ENCODE results near the gene MOXD1.
"Not testable (repeated sequence)": the region's sequence is repeated elsewhere in the genome, so short reads cannot be mapped to it uniquely, and the experiment has no call there.

MOXD1 gene

DNA sequence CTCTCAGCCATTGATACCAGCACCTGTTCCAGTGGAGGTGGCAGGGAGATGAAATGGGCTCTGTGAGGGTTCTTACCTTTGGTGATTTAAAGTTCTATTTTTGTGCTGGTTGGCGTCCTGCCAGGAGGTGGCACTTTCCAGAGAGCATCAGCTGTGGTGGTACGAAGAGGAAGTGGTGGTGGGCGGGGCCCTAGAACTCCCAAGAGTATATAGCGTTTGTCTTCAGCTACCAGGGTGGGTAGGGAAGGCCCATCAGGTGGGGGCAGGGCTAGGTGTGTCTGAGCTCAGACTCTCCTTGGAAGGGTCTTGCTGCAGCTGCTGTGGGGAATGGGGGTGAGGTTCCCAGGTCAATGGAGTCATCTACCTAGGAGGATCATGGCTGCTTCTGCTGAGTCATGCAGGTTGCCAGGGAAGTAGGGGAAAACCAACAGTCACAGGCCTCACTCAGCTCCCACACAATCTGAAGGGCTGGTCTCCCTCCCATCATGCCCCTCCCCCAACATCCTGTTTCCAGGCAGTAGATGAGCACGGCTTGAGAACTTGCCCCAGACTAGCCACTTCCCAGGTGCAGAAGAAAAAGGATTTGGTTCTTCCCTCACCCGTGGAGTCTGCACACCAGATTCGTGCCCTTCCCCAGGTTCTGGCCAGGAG is 46.6 kb downstream of the MOXD1 start:
- peak in 1 of 2 donors; percentile 10 for DNase-seq (ENCODE audit: low read depth in 2 of 2)

DNA sequence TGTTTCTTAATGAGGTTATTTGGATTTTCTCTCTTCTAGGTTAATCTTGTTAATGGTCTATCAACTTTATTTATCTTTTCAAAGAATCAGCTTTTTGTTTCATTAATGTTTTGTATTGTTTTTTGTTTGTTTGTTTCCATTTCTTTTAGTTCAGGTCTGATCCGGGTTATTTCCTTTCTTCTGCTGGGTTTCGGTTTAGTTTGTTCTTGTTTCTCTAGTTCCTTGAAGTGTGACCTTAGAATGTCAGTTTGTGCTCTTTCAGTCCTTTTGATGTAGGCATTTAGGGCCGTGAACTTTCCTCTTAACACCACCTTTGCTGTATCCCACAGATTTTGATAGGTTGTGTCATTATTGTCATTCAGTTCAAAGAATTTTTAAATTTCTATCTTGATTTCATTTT is 49.3 kb downstream of the MOXD1 start:
- DNase-seq (ENCODE audit: low read depth in 2 of 2) = not testable (repeated sequence)

DNA sequence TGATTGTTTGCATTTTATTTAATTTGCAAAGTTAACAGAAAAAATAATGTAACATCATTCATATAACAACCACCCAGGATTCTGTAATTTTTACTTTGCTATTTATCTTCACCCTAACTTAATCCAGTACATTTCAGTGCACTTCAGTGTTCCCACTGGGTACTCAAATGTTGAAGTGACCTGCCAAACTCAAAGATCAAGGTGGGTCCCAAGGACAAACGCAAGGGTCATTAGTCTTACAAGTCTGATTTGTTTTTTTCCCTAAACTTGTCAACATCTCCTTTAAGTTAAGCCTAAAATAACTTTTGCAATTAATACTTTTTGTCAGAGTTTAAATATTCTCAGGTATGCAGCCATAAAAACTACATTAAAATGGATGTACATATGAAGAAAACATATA is 53.0 kb downstream of the MOXD1 start:
- DNase-seq (ENCODE audit: low read depth in 2 of 2) = no peak

DNA sequence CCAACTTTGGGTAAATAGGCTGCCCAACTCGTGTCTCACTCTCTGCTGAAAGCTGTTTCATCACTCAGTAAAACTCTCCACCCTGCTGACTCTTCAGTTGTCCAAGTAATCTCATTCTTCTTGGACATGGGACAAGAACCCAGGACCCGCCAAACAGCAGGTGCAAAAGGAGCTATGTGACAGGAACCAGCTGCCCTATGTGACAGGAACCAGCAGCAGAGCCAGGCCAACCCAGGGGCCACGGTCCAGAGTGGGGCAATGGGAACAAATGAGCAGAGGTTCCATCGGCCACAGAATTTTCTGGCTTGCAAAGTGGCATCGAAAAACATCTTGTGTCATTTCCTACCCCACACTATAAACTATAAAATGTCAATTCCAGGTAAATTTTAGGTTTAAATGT is 56.5 kb downstream of the MOXD1 start:
- DNase-seq (ENCODE audit: low read depth in 2 of 2) = no peak

DNA sequence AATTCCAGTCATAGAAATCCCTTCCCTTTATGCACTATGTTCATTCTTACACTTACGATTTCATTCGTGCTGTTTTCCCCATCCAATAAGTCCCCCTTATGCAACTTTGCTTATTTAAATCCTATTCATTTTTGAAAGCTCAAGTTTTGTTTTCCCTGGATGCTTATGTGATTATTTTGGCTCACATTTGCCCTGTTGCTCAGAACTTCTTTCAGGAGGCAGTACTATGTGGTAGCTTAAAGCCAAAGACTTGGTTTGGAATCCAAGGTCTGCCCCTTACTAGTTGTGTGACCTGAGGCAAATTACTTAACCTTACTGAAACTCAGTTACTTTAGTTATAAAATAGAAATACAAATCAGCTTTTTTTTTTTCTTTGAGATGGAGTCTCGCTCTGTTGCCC is 59.6 kb downstream of the MOXD1 start:
- no peak for DNase-seq (ENCODE audit: low read depth in 2 of 2)

DNA sequence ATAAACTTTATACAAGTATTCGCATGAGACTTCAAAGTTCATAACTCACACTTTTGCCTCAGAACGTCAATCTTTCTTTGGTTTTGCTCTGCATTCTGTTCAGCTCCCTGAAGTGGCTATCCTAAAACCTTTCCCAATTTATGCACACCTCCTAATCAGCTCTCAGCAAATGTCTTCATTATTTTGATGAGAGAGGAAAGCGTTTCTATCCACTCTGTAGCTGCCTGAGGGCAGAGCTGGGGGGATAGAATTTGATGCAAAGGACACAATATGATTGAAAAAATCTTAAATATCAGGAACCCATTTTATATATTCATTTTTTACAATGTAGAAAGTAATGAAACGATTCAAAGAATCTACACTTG is 66.8 kb downstream of the MOXD1 start:
- DNase-seq (ENCODE audit: low read depth in 2 of 2) = no peak

DNA sequence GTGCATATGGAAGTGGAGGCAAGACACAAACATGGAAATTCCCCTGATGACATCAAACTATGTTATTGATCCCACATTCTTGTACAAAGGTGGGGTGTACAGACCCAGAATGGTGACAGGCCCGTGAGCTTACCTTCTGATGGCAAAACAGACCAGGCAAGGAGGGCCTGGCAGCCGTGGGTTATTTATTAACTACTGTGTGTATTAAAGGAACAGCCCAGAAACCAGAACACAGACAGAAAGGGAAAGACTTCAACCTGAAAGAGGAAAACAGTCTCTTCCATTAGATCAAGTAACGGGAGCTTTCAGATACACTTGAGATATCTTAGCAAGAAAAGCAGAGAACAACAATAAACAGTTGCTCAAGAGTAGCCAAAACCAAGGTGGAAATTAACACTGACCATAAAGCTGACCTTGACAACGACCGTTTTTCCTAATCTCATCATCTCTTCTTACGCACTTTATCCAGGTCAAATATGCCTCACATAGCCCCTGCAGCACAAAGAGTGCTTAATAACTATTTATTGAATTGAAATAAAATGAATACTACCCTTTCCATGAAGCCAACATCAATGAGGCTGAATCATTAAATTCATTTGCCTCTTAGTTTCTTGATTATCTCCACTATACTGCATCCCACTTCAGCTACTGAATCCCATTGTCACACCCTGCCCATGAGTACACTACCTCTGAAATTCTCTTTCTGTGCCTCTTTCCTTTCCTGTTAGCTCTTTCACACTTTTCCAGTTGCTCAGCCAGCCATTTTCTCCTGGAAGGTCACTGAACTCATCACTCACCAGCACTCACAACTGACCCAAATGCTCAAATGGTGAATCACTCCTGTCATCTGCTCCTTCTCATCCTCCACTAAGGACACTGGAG is 67.4 kb downstream of the MOXD1 start:
- DNase-seq (ENCODE audit: low read depth in 2 of 2) = no peak

DNA sequence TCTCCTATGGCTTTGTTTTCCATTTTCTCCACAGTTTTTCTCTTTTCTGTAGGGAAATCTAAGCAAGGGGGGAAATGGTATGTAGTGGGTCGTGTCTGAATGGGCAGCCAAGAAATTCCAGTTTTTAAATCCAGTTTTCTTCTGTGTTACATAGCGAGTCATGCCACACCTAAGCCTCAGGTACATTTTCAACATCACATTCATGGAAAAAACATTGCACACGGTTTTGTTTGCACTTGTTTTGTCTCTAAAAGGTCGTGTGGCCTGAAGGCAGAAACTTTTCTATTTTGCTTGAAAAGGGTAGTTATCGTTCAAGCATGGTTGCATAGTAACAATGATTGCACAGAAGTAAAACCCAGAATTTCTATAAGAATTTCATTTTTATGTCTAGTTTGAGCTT is 70.5 kb downstream of the MOXD1 start:
- DNase-seq (ENCODE audit: low read depth in 2 of 2) = no peak

DNA sequence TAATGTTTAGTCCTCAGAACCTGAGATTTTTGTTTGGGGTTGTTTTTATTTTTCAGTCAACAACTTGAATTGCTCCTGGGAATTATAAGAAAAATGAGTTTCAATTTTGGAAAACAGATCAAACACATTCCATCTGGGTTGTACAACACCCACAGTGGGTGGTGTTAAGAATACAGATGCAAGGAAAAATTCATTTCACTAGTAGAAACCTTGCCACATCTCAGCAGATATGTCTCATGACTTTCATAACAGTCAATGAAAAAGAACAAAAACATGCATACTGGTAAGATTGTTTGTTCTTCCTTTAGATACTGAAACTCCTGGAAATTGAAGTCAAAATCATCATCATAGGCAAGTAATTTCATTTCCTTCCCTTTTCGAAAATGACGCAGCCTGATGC is 78.9 kb downstream of the MOXD1 start:
- DNase-seq (ENCODE audit: low read depth in 2 of 2) = no peak

DNA sequence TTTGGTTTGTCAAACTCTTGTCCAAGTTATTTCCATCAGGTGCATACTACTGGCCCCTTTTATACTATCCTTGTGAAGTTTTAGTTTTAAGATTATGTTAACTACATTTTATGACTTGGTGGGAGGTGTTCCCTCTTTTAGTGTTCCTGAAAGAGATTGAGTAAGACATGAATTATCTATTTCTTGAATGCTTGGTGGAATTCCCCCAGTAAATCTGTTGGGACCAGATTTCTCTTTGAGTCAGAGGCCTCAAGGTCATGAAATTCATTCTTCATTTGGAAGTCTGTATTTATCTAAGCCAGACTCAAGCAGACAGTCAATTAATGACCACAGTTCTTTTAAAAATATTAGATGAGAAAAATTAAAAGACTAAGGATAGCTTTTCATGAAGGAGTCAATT is 81.3 kb downstream of the MOXD1 start:
- DNase-seq (ENCODE audit: low read depth in 2 of 2) = no peak

DNA sequence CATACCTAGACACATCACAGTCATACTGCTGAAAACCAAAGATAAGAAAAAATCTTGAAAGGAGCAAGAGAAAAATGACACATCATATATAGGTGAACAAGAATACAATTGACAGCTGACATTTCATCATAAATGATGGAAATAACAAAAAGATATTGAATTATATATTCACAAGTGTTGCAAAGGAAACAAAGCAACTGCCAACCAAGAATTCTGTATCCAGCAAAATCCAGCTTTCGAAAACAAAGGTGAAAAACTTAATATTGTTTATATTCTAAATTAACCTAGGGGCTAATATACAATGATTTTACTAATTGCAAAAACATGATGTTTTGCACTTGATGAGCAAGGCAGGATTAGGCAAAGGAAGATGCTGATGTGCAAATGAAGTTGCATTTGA is 84.3 kb downstream of the MOXD1 start:
- DNase-seq (ENCODE audit: low read depth in 2 of 2) = no peak

DNA sequence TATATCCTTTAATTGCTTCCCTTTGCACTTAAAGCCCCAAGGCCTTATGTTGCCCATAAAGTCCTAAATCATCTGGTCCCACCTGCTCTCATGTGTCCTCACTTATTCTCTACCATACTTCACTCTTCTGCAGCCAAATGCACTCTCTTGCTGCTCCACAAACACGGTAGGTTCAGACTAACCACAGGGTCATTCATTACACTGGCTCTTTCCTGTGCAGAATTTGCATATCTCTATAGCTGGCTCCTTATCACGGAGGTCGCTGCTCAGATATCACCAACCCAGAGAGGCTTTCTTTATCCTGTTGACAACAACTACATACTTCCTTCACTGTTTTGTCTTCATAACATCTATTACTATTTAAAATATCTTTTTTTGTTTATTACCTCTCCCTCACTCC is 86.8 kb downstream of the MOXD1 start:
- no peak for DNase-seq (ENCODE audit: low read depth in 2 of 2)

DNA sequence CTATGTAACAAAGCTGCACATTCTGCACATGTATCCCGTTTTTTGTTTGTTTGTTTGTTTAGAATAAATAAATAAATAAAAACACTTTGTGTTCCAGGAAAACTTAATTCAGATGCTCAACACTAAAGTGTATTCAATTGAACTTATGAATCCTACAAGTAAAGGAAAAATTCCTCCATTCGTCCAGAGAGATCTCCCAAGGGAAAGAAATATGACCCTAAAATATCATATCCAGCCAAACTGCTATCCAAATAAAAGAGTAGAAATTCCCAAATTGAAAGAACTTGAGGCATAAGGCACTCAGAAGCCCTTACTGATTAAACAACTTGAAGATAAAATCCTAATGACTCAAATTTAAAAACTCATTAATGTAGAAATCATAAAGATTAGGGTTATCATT is 90.4 kb downstream of the MOXD1 start:
- no peak for DNase-seq (ENCODE audit: low read depth in 2 of 2)

DNA sequence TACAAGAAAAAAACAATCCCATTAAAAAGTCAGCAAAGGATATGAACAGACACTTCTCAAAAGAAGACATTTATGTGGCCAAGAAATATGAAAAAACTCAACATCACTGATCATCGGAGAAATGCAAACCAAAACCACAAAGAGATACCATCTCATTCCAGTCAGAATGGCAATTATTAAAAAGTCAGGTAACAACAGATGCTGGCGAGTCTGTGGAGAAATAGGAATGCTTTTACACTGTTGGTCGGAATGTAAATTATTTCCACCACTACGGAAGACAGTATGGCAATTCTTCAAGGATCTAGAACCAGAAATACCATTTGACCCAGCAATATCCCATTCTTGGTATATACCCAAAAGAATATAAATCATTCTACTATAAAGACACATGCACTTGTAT is 91.1 kb downstream of the MOXD1 start:
- DNase-seq (ENCODE audit: low read depth in 2 of 2) = not testable (repeated sequence)

DNA sequence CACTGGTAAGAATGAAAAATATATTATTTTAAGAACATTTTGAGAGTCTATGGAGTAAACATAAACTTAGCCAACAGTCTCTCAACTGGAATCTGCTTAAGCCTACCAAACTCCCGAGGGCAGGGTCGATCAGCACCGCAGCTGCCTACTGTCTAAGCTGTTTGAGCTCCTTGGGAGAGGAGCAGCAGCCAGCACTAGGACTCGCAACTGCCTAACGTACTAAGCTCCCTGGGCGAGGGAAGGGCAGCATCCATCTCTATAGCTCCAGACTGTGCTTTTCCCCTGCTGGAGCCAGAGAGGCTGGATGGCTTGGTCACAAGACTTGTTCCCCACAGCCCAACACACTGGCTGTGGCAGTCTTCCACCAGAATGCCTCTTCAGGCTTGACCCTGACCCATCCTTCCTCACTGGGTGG is 96.4 kb downstream of the MOXD1 start:
- DNase-seq (ENCODE audit: low read depth in 2 of 2) = no peak

DNA sequence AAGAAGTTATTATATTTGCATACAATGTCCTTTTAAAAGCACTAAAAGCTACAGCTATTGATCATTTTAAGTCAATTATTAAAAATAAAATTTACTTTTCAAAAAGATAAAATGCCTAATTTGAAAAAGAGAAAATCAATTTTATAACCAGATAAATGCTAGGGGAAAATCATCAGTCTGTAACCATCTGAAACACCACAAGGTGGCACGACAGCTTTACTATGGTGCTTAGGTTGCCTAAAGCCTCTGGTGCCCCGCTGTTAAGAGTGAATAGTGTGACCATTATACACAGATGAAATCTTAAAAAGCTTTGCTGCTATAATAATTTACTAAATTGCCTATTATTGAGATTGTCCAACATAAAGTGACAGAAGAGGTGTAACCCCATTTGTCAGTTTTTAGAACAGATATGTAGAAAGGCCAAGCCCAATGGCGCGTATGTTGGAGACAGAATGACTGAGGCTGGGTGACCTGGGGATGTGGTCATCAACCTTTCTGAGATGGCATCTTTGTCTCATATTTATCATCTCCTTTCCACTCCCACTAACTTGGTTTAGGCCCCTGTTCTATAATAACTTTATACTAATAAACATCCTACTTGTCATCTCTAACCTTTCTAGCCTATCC is 100.8 kb downstream of the MOXD1 start:
- no peak for DNase-seq (ENCODE audit: low read depth in 2 of 2)

DNA sequence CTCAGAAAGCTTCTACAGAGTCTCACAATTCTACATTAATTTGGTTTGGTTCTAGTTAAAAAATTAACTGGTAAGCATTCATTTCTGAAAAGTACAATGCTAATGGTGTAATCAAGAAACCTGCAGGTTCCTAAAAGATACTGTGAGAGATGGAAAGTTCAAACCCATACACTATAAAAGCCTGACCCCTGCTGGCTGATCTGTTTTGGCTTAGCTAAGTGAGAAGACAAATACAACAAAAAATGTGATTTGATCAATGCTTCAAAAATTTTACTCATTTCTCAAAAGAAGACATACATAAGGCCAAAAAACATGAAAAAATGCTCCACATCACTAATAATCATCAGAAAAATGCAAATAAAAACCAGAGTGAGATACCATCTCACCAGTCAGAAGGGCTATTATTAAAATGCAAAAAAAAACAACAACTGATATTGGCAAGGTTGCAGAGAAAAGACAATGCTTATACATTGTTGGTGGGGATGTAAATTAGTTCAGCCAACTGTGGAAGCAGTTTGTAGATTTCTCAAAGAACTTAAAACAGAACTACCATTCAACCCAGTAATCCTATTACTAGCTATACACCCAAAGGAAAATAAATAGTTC is 102.8 kb downstream of the MOXD1 start:
- DNase-seq (ENCODE audit: low read depth in 2 of 2) = no peak

DNA sequence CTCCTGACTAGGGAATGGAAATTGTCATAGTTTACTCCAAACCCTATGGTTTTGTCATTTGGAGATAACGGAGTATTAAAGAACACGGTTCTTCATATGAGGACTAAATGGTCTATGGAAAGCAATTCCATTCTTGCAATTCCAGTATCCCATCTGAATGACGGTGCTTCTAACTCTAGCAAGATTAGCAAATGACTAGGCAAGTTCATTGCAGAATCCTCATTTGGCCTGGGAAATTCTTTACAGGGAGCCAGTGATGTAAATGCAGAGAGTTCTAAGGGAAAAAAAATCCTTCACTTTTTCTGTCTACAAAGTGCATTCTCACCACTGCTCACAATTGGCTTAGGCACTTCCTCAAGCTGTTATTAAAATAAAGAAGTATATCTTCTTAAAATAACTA is 111.5 kb downstream of the MOXD1 start:
- no peak for DNase-seq (ENCODE audit: low read depth in 2 of 2)

DNA sequence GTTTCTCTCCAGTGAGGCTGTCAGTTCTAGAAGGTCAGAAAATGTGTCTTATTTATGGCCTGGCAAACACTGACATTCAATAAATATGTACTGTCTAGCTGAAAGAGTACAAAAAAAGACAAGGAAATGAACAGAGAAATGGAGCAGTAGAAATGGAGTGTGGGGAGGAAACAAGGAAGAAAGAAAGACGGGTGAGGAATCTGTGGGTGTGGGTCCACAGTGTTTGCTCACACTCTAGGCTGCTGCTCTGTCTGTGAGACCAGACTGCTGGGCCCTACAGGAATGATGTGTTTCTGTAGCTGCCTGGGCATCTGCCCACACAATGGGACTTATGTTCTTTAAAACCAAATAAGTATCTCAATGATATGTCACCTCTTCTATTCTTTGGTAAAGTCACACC is 114.2 kb downstream of the MOXD1 start:
- no peak for DNase-seq (ENCODE audit: low read depth in 2 of 2)

DNA sequence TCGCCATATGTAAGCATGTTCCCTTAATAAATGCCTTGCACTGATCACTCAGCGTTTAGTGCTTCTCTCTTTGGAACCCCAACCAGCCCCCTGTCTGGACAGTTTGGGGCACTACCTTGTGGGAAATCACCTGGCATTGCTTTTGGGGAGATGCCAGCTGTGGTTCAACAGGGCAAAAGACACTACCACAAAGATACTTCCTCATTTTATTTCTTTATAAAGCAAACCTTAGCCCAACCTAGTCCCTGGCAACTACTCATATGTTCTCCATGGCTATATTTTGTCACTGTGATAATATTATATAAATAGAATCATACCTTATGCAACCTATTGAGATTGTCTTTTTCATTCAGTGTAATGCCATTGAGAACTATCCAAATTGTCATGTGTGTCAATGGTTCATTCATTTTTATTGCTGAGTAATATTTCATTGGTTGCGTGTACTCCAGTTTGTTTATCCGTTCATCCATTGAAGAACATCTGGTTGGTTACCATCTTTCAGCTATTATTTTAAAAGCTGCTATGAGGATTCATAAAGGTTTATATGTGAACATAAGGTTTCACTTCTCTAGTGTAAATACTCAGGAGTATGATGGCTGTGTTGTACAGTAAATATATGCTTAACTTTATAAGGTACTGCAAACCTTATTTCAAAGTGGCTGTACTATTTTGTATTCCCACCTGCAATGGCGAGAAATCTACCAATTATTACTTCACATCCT is 114.8 kb downstream of the MOXD1 start:
- DNase-seq (ENCODE audit: low read depth in 2 of 2) = no peak

DNA sequence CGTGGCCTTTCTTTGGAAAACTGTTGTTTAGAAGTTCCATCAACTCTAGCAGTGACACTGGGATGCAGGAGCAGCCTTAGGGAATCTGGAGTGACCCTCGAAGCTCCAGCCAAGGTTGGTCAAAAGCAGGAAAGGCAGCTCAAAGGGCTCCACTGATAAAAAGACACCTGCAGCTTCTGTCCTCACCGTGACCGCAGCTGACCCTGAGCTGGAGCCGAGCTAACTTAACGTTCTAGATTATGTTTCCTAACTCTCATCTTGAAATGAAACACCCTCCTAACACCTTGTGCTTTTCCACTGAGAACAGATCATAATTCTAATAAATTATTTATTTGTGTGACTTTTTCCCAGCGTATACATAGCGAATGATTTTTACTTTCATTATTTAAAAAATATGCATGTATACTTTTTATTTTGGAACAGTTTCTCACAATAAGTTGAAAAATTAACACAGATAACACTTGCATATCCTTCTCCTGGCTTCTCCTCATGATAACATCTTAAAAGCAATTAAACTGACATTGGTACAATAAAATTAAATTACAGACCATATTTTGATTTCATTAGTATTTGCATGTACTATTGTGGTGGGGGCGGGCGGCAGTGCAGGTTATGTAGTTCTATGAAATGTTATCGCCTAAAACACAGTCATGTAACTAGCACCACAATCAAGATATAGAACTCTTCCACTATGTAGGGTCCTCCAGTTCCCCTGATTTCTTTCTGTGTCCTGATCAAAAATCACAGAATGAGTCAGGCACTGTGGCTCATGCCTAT is 116.1 kb downstream of the MOXD1 start:
- DNase-seq (ENCODE audit: low read depth in 2 of 2) = no peak

Data from activated CD8-positive, alpha-beta memory T cell treated with anti-CD3 and anti-CD28 coated beads for 4 hours (primary cell).